Right atrium auricular region (tissue), 2 donors: Measurements from ENCODE around the gene MXRA8. TPM values are rescaled to one million over a fixed set of nuclear protein-coding genes. Genes with fewer than 3 reads are reported as not detected.

Experiments
- DNase-seq: peaks from one replicate; pipeline ENCODE4 v3.0.0-alpha.2; 2019; ENCODE audit warnings: low spot score
- H3K27ac ChIP-seq, 2 donors: fragments of 200-600 bp; sonication (generic); 1 replicate in 1 of 2; 2 replicates in 1 of 2; pipeline ENCODE4 v1.5.1; 2016 to 2019
- H3K27me3 ChIP-seq, 2 donors: fragments of 200-600 bp; sonication (generic); one replicate each; pipeline versions ENCODE4 v1.5.1 to v1.6.0; 2017 to 2019
- H3K36me3 ChIP-seq: fragments of 200-600 bp; sonication (generic); one replicate; pipeline ENCODE4 v1.5.1; 2016
- H3K4me1 ChIP-seq, 2 donors: fragments of 200-600 bp; sonication (generic); one replicate each; pipeline versions ENCODE4 v1.5.1 to v1.6.0; 2017 to 2019
- H3K4me3 ChIP-seq, 2 donors: fragments of 200-600 bp; sonication (generic); 1 replicate in 1 of 2; 2 replicates in 1 of 2; pipeline ENCODE4 v1.5.1; 2017 to 2019; ENCODE audit warnings: mild to moderate bottlenecking in 1 of 2, moderate library complexity in 1 of 2
- H3K9me3 ChIP-seq, 2 donors: fragments of 200-600 bp; sonication (generic); one replicate each; pipeline ENCODE4 v1.5.1; 2019
- CTCF ChIP-seq, 2 donors: fragments of 200-600 bp; sonication (generic); IDR thresholded peaks; one replicate each; pipeline ENCODE4 v1.5.1; 2019; ENCODE audit warnings: antibody characterized with exemption in 2 of 2
- total RNA-seq, 2 donors: library from RNA; depleted of rRNA; stranded (reverse); fragments of >200 nt; gene quantifications; one replicate each; pipeline ENCODE4 v1.1.0, GENCODE V29; 2016

Gene MXRA8
- total RNA-seq, 2 donors from 2014 or later: 53.4 to 58.6 TPM

- peak overlapping the region; percentile 63 to 80 for H3K27ac ChIP-seq
- TF ChIP-seq CTCF (IDR thresholded peaks at IDR 0.05): no peak
- no peaks in the 10 kb centered on the region for H3K9me3 ChIP-seq
- H3K27me3 ChIP-seq: no peaks in the 10 kb centered on the region
- peaks cover 0 to 56% of the 10 kb centered on the region in 2 donors for H3K4me1 ChIP-seq
- DNase-seq: no peak
- H3K4me3 ChIP-seq: peak overlapping the region; percentile 57 to 60
- H3K36me3 ChIP-seq: no peaks in the 10 kb centered on the region
Measured at GRCh38 chr1:1347026-1347595, 11.2 kb downstream of the MXRA8 start.

GRCh38 chr1:1346501-1346890 lies 11.9 kb downstream of the MXRA8 start:
- Histone ChIP-seq H3K36me3 (no peaks in the 10 kb centered on the region), H3K4me3 (no peak overlapping the region), H3K4me1 (peaks cover 0 to 49% of the 10 kb centered on the region in 2 donors), H3K9me3 (no peaks in the 10 kb centered on the region), H3K27ac (peak overlapping the region in 1 of 2 donors; percentile 80), H3K27me3 (no peaks in the 10 kb centered on the region)
- TF ChIP-seq CTCF (IDR thresholded peaks at IDR 0.05): no peak
- DNase-seq: no peak

- H3K4me3 ChIP-seq: no peak overlapping the region
- no peak for TF ChIP-seq CTCF (IDR thresholded peaks at IDR 0.05)
- no peaks in the 10 kb centered on the region for H3K36me3 ChIP-seq
- H3K9me3 ChIP-seq: no peaks in the 10 kb centered on the region
- peaks cover 0 to 46% of the 10 kb centered on the region in 2 donors for H3K4me1 ChIP-seq
- DNase-seq: no peak
- H3K27ac ChIP-seq: peak overlapping the region in 1 of 2 donors; percentile 80
- H3K27me3 ChIP-seq: no peaks in the 10 kb centered on the region
Measured at GRCh38 chr1:1345860-1346500, 12.4 kb downstream of the MXRA8 start.

DNA sequence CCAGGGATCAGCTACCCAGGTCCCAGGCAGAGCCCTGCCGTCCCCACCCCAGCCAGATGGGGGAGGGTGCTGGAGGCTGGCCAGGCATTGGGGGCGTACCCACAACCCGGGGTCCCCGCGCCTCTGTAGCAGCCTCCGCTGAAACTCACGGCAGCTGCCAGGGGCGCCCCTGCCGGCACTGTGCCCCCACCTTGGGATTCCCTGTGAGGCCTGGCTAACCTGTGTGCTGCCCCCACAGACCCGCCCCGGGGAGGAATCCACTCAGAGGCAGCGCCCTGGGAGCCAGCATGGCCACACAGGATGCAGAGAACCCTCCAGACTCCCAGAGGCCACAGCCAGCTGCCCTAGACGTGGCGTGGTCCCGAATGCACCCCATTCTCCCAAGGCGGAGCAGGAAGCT lies 13.0 kb downstream of the MXRA8 start:
- peaks cover 3% of the 10 kb centered on the region for H3K36me3 ChIP-seq
- DNase-seq: no peak
- H3K27me3 ChIP-seq: no peaks in the 10 kb centered on the region
- no peak overlapping the region for H3K4me3 ChIP-seq
- no peak for TF ChIP-seq CTCF (IDR thresholded peaks at IDR 0.05)
- peaks cover 0 to 46% of the 10 kb centered on the region in 2 donors for H3K4me1 ChIP-seq
- no peaks in the 10 kb centered on the region for H3K9me3 ChIP-seq
- peak overlapping the region in 1 of 2 donors; percentile 80 for H3K27ac ChIP-seq

- no peak for TF ChIP-seq CTCF (IDR thresholded peaks at IDR 0.05)
- Histone ChIP-seq H3K27ac (no peak overlapping the region), H3K4me3 (no peak overlapping the region), H3K9me3 (no peaks in the 10 kb centered on the region), H3K27me3 (no peaks in the 10 kb centered on the region), H3K4me1 (peaks cover 0 to 46% of the 10 kb centered on the region in 2 donors), H3K36me3 (peaks cover 9% of the 10 kb centered on the region)
- no peak for DNase-seq
Measured at GRCh38 chr1:1344655-1345361, 13.5 kb downstream of the MXRA8 start.
